HepG2 (cell line): ENCODE results near the gene DPEP3. TPM values are rescaled to one million over a fixed set of nuclear protein-coding genes. Genes with fewer than 3 reads are reported as not detected.

ENCODE experiments used
- CEBPB ChIP-seq: IDR thresholded peaks from 2 replicates; pipeline ENCODE4 v1.6.1; 2011; ENCODE audit warnings: low read depth, low read length, improper control_type of control experiment, borderline replicate concordance
- DR1 ChIP-seq: sonication (generic); formaldehyde crosslinking; IDR thresholded peaks from 2 replicates; pipeline ENCODE4 v1.8.0; 2021; ENCODE audit warnings: mild to moderate bottlenecking, missing genetic modification reagents, inconsistent platforms
- GATA4 ChIP-seq: sonication (generic); IDR thresholded peaks from 2 replicates; pipeline ENCODE4 v1.6.1; 2016; ENCODE audit warnings: antibody characterized with exemption, low read depth, borderline replicate concordance
- IKZF4 ChIP-seq: sonication (generic); formaldehyde crosslinking; IDR thresholded peaks from 2 replicates; pipeline ENCODE4 v1.5.1; 2020; ENCODE audit warnings: borderline replicate concordance, mild to moderate bottlenecking, low read depth, missing genetic modification reagents; ENCODE audit errors: not compliant biosample characterization
- KLF6 ChIP-seq: IDR thresholded peaks from 2 replicates; pipeline ENCODE4 v1.8.0; 2016; ENCODE audit warnings: missing biosample characterization, missing genetic modification reagents
- RNF219 ChIP-seq: sonication (generic); formaldehyde crosslinking; IDR thresholded peaks from 2 replicates; pipeline ENCODE4 v1.5.0; 2020; ENCODE audit warnings: mild to moderate bottlenecking, missing genetic modification reagents
- SETDB1 ChIP-seq: sonication (generic); formaldehyde crosslinking; IDR thresholded peaks from 2 replicates; pipeline ENCODE4 v1.5.1; 2020; ENCODE audit warnings: missing genetic modification reagents, mild to moderate bottlenecking, borderline replicate concordance
- TFE3 ChIP-seq: IDR thresholded peaks from 2 replicates; pipeline ENCODE4 v1.6.1; 2016
- THYN1 ChIP-seq: sonication (generic); formaldehyde crosslinking; IDR thresholded peaks from 2 replicates; pipeline ENCODE4 v1.8.1; 2023; ENCODE audit warnings: low read depth, mild to moderate bottlenecking, moderate library complexity, missing genetic modification reagents, borderline replicate concordance
- ZBTB4 ChIP-seq: sonication (generic); formaldehyde crosslinking; IDR thresholded peaks from 2 replicates; pipeline ENCODE4 v1.4.0; 2020; ENCODE audit warnings: missing genetic modification reagents, mild to moderate bottlenecking, borderline replicate concordance
- ZFP1 ChIP-seq: IDR thresholded peaks from 2 replicates; pipeline ENCODE4 v1.6.1; 2016
- ZFP91 ChIP-seq: sonication (generic); formaldehyde crosslinking; IDR thresholded peaks from 2 replicates; pipeline ENCODE4 v1.9.0; 2022; ENCODE audit warnings: missing genetic modification reagents, mild to moderate bottlenecking, borderline replicate concordance
- ZMYM4 ChIP-seq: sonication (generic); formaldehyde crosslinking; IDR thresholded peaks from 2 replicates; pipeline ENCODE4 v1.8.1; 2023; ENCODE audit warnings: mild to moderate bottlenecking, missing genetic modification reagents
- ZNF224 ChIP-seq: sonication (generic); formaldehyde crosslinking; IDR thresholded peaks from 2 replicates; pipeline ENCODE4 v1.5.0; 2020; ENCODE audit warnings: mild to moderate bottlenecking, missing genetic modification reagents
- ZNF235 ChIP-seq: sonication (generic); formaldehyde crosslinking; IDR thresholded peaks from 2 replicates; pipeline ENCODE4 v1.8.1; 2023; ENCODE audit warnings: mild to moderate bottlenecking, missing genetic modification reagents, borderline replicate concordance
- ZNF264 ChIP-seq: sonication (generic); formaldehyde crosslinking; IDR thresholded peaks from 2 replicates; pipeline ENCODE4 v1.4.0; 2020; ENCODE audit warnings: missing genetic modification reagents
- ZNF562 ChIP-seq: sonication (generic); formaldehyde crosslinking; IDR thresholded peaks from 2 replicates; pipeline ENCODE4 v1.8.0; 2022; ENCODE audit warnings: missing genetic modification reagents, borderline replicate concordance
- ZNF720 ChIP-seq: sonication (generic); formaldehyde crosslinking; IDR thresholded peaks from 2 replicates; pipeline ENCODE4 v1.4.0; 2020; ENCODE audit warnings: missing genetic modification reagents
- polyA plus RNA-seq, 8 experiments: library from polyadenylated mRNA; depleted of rRNA in 3 of 8; stranded (reverse) in 7 of 8; unstranded in 1 of 8; fragments of >200 nt; fragmentation: Illumina TruSeq in 4 of 8; extraction: Trizol in 4 of 8; gene quantifications; 2 replicates each; pipeline versions ENCODE4 v1.2.1 to v1.2.3, GENCODE V29; 2011 to 2016; ENCODE audit warnings: low read depth in 4 of 8, missing spikeins in 1 of 8, mixed read lengths in 1 of 8; ENCODE audit not compliant: insufficient read depth in 1 of 8
- total RNA-seq, 5 experiments: library from RNA; depleted of rRNA; stranded (reverse); fragments of >200 nt; fragmentation: Illumina TruSeq; extraction: Trizol; gene quantifications; 2 replicates each; pipeline ENCODE4 v1.2.3, GENCODE V29; 2016; ENCODE audit warnings: low read depth in 1 of 5

DPEP3 gene
- total and polyA plus RNA-seq, 2 of the 13 experiments (the other 11 are each of a cell fraction or from before 2014, with no cell fraction given), result not detected

- TF ChIP-seq ZBTB4 (peak; percentile 63; the same call in 1 of the 2 replicates), CEBPB (no peak), ZMYM4 (no peak; the same call in none of the 2 replicates), ZFP91 (CRISPR knock-in tag) (peak; percentile 86; the same call in 1 of the 2 replicates), DR1 (CRISPR knock-in tag) (peak; percentile 83; the same call in 1 of the 2 replicates), RNF219 (CRISPR knock-in tag) (no peak), GATA4 (peak; percentile 66), ZNF720 (0 out of 2 replicates have a peak, but pooled peaks have one; percentile 63), TFE3 (CRISPR knock-in tag) (peak; percentile 34; the same call in 1 of the 2 replicates), ZNF562 (no peak), ZNF264 (no peak), IKZF4 (CRISPR knock-in tag) (peak; percentile 33), ZFP1 (CRISPR knock-in tag) (no peak), THYN1 (CRISPR knock-in tag) (no peak), ZNF235 (peak; percentile 92; the same call in 1 of the 2 replicates), ZNF224 (CRISPR knock-in tag) (0 out of 2 replicates have a peak, but pooled peaks have one; percentile 68), SETDB1 (CRISPR knock-in tag) (0 out of 2 replicates have a peak, but pooled peaks have one; percentile 51), KLF6 (CRISPR knock-in tag) (no peak)
Measured at GRCh38 chr16:67943619-67944504, 36.4 kb downstream of the DPEP3 start, which contains the start of gene LCAT (continued).
